ENCODE data around the gene SMARCA1. TPM values are rescaled to one million over a fixed set of nuclear protein-coding genes. Genes with fewer than 3 reads are reported as not detected.

Gene SMARCA1
- total and polyA plus RNA-seq, 2 of the 4 experiments (the other 2 are of a cell fraction) = 31.0 to 32.8 TPM

DNA sequence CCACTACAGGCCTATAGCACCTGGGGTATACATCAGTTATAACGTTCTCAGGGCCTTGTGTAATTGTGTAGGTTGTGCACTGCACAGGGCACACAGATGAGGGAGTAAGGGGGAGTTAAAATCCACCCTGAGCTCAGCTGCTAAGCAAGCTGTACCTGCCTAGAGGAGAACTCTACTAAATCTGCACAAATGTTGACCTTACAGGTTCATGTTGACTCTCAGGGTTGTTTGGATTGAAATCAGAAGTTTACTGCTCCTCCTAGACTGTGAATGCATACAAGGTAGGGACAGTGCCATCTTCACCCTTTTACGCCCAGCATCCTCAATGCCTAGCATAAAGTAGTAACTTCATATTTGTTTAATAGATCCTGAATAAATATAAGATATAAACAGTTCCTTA lies 89.8 kb downstream of the SMARCA1 start:
- in situ Hi-C loops (cut with MboI; ENCODE audit: low sequenced_read_pairs) (no loop called here), dilution Hi-C loops (cut with HindIII; ENCODE audit: low sequenced_read_pairs, unreplicated experiment) (no loop called here), intact Hi-C loops (cut with micrococcal nuclease) (no loop called here)
- ChIA-PET POLR2A (ENCODE audit: unreplicated experiment) (no interaction called here), CTCF (no interaction called here)
- Histone ChIP-seq H4K5ac (ENCODE audit: low read depth, low read length) (no peak overlapping the region), H2AFZ (replicated peaks; ENCODE audit: low read length, poor library complexity) (no peak overlapping the region), H4K8ac (ENCODE audit: low read depth in 2 of 2, low read length in 2 of 2) (no peak overlapping the region), H3K18ac (ENCODE audit: low read depth, low read length) (no peak overlapping the region), H3K27ac (ENCODE audit: insufficient read depth, low read length) (no peak overlapping the region), H2BK5ac (ENCODE audit: low read depth, low read length, poor library complexity, severe bottlenecking) (no peak overlapping the region), H3K36me3 (ENCODE audit: control insufficient read depth, insufficient read depth, low read length) (0 out of 2 replicates have a peak, but pooled peaks cover 2% of the 10 kb centered on the region), H3K27me3 (ENCODE audit: control insufficient read depth, insufficient read depth, low read length) (no peaks in the 10 kb centered on the region), H3K9me3 (ENCODE audit: control insufficient read depth, insufficient read depth, low read length) (no peaks in the 10 kb centered on the region), H3K9me1 (ENCODE audit: insufficient read depth, low read length) (no peaks in the 10 kb centered on the region), H4K20me1 (ENCODE audit: insufficient read depth, low read length) (no peaks in the 10 kb centered on the region), H2BK120ac (ENCODE audit: low read depth, low read length) (no peak overlapping the region), H2BK20ac (ENCODE audit: low read depth, low read length) (no peak overlapping the region), H3K79me1 (ENCODE audit: low read depth in 1 of 2, low read length in 2 of 2) (no peaks in the 10 kb centered on the region), H3K4me3 (ENCODE audit: insufficient read depth, low read depth, low read length) (no peak overlapping the region), H3K14ac (replicated peaks; ENCODE audit: low read depth, low read length) (no peak overlapping the region), H2AK5ac (ENCODE audit: low read depth, low read length) (no peak overlapping the region), H2AK9ac (replicated peaks; ENCODE audit: low read depth, low read length, poor library complexity) (no peak overlapping the region), H4K91ac (ENCODE audit: insufficient read depth, low read depth, low read length) (no peak overlapping the region), H2BK15ac (ENCODE audit: low read depth, low read length) (no peak overlapping the region), H3K4me2 (ENCODE audit: low read depth, low read length) (no peak overlapping the region), H3K4me1 (ENCODE audit: control insufficient read depth, insufficient read depth, low read length) (no peaks in the 10 kb centered on the region), H3K56ac (ENCODE audit: extremely low read depth, insufficient read depth, low read length) (no peak overlapping the region), H3K23ac (ENCODE audit: low read depth, low read length) (no peak overlapping the region), H3K4ac (ENCODE audit: low read depth, low read length) (no peak overlapping the region), H3K9ac (ENCODE audit: low read depth, low read length) (no peak overlapping the region)
- DNase-seq (no peak), ATAC-seq (ENCODE audit: low read depth) (no peak)
- TF ChIP-seq BHLHE40 (IDR thresholded peaks at IDR 0.05; ENCODE audit: low read depth, low read length) = no peak
- no peak for TF ChIP-seq MAFK (IDR thresholded peaks at IDR 0.05; ENCODE audit: low read depth, low read length)
- no peak for TF ChIP-seq MAZ (IDR thresholded peaks at IDR 0.05; ENCODE audit: borderline replicate concordance, low read depth, low read length)
- TF ChIP-seq NFE2L2 (IDR thresholded peaks at IDR 0.05; ENCODE audit: low read depth, low read length) = no peak
- TF ChIP-seq, protein P1, sequence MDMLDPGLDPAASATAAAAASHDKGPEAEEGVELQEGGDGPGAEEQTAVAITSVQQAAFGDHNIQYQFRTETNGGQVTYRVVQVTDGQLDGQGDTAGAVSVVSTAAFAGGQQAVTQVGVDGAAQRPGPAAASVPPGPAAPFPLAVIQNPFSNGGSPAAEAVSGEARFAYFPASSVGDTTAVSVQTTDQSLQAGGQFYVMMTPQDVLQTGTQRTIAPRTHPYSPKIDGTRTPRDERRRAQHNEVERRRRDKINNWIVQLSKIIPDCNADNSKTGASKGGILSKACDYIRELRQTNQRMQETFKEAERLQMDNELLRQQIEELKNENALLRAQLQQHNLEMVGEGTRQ (IDR thresholded peaks at IDR 0.05; ENCODE audit: low read depth, low read length) = no peak
- no peak for TF ChIP-seq CEBPB (IDR thresholded peaks at IDR 0.05; ENCODE audit: low read depth, low read length)
- TF ChIP-seq RAD21 (IDR thresholded peaks at IDR 0.05; ENCODE audit: low read length) = no peak
- TF ChIP-seq SMC3 (IDR thresholded peaks at IDR 0.05; ENCODE audit: low read depth, low read length) = no peak
- TF ChIP-seq, protein P2, sequence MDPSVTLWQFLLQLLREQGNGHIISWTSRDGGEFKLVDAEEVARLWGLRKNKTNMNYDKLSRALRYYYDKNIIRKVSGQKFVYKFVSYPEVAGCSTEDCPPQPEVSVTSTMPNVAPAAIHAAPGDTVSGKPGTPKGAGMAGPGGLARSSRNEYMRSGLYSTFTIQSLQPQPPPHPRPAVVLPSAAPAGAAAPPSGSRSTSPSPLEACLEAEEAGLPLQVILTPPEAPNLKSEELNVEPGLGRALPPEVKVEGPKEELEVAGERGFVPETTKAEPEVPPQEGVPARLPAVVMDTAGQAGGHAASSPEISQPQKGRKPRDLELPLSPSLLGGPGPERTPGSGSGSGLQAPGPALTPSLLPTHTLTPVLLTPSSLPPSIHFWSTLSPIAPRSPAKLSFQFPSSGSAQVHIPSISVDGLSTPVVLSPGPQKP (IDR thresholded peaks at IDR 0.05; ENCODE audit: borderline replicate concordance, low read depth, low read length) = no peak
- no peak for TF ChIP-seq FOS (IDR thresholded peaks at IDR 0.05; ENCODE audit: low read depth, low read length)
- no peak for TF ChIP-seq MXI1 (IDR thresholded peaks at IDR 0.05; ENCODE audit: borderline replicate concordance, low read depth, low read length)
- WGBS, 2 experiments (ENCODE audit: extremely low coverage in 2 of 2, insufficient read length in 1 of 2) = no CpG with 5 or more reads among the region's 2 CpGs
- no TSS peak for BruUV-seq (replicated peaks)

All from IMR-90 (cell line).